ENCODE measurements around the gene SPDYE17.
A peak's percentile ranks its signal among the peaks of the same experiment; 100 is the strongest.
"Not testable (repeated sequence)": the region's sequence is repeated elsewhere in the genome, so short reads cannot be mapped to it uniquely, and the experiment has no call there.

Gene SPDYE17

GRCh38 chr7:76999474-77000107 is 32.6 kb downstream of the SPDYE17 start:
- not testable (repeated sequence) for DNase-seq (ENCODE audit: low read depth); H3K4me3 ChIP-seq (ENCODE audit: low read depth, low read length)

- peak; percentile 31 for DNase-seq (ENCODE audit: low read depth)
- H3K4me3 ChIP-seq (ENCODE audit: low read depth, low read length): not testable (repeated sequence)
These were observed 33.3 kb downstream of the SPDYE17 start for GRCh38 chr7:76998764-76999450.

GRCh38 chr7:76998285-76998589 is 33.9 kb downstream of the SPDYE17 start:
- DNase-seq (ENCODE audit: low read depth): no peak
- TF ChIP-seq, protein P1, sequence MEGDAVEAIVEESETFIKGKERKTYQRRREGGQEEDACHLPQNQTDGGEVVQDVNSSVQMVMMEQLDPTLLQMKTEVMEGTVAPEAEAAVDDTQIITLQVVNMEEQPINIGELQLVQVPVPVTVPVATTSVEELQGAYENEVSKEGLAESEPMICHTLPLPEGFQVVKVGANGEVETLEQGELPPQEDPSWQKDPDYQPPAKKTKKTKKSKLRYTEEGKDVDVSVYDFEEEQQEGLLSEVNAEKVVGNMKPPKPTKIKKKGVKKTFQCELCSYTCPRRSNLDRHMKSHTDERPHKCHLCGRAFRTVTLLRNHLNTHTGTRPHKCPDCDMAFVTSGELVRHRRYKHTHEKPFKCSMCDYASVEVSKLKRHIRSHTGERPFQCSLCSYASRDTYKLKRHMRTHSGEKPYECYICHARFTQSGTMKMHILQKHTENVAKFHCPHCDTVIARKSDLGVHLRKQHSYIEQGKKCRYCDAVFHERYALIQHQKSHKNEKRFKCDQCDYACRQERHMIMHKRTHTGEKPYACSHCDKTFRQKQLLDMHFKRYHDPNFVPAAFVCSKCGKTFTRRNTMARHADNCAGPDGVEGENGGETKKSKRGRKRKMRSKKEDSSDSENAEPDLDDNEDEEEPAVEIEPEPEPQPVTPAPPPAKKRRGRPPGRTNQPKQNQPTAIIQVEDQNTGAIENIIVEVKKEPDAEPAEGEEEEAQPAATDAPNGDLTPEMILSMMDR (IDR thresholded peaks at IDR 0.05; ENCODE audit: insufficient read depth, low read depth, low read length, missing control alignments): no peak

GRCh38 chr7:76997381-76998284 is 34.5 kb downstream of the SPDYE17 start:
- no peak overlapping the region for H3K4me3 ChIP-seq (ENCODE audit: low read depth, low read length)
- no peak for DNase-seq (ENCODE audit: low read depth)
- TF ChIP-seq, protein P1 (IDR thresholded peaks at IDR 0.05; ENCODE audit: insufficient read depth, low read depth, low read length, missing control alignments): no peak

More at GRCh38 chr7:76998285-76998589, 33.9 kb downstream of the SPDYE17 start:
- H3K4me3 ChIP-seq (ENCODE audit: low read depth, low read length): no peak overlapping the region

DNA sequence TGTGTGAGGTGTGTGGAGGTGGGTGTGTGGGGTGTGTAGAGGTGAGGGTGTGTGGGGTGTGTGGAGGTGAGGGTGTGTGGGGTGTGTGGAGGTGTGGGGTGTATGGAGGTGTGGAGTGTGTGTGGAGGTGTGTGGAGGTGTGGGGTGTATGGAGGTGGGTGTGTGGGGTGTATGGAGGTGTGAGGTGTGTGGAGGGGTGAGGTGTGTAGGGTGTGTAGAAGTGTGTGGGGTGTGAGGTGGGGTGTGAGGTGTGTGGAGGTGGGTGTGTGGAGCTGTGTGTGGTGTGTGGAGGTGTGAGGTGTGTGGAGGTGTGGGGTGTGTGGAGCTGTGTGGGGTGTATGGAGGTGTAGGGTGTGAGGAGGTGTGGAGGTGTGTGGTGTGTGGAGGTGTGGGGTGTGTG is 35.2 kb downstream of the SPDYE17 start:
- not testable (repeated sequence) for H3K4me3 ChIP-seq (ENCODE audit: low read depth, low read length); DNase-seq (ENCODE audit: low read depth)

DNA sequence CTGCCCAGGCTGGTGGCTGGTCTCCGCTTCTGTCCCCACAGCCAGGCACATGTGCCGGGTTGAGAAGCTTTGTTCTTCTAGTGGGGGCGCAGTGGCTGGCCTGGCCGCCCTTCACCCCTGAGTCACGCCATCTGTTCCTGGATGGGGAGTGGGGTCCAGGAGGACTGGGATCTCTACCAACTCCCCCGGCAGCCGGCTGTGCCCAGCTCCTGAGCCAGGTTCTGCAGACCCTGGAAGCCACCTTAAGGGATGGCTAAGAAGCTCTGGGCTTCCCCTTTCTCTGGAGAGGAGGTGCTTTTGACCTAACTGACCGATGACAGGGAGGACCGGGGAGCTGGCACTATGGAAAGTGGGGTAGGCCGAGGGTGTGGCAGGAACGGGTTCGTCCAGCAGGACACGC is 37.9 kb downstream of the SPDYE17 start:
- not testable (repeated sequence) for H3K4me3 ChIP-seq (ENCODE audit: low read depth, low read length); DNase-seq (ENCODE audit: low read depth)

- DNase-seq (ENCODE audit: low read depth); H3K4me3 ChIP-seq (ENCODE audit: low read depth, low read length): not testable (repeated sequence)
These were observed 38.3 kb downstream of the SPDYE17 start for GRCh38 chr7:76993831-76994230.

DNA sequence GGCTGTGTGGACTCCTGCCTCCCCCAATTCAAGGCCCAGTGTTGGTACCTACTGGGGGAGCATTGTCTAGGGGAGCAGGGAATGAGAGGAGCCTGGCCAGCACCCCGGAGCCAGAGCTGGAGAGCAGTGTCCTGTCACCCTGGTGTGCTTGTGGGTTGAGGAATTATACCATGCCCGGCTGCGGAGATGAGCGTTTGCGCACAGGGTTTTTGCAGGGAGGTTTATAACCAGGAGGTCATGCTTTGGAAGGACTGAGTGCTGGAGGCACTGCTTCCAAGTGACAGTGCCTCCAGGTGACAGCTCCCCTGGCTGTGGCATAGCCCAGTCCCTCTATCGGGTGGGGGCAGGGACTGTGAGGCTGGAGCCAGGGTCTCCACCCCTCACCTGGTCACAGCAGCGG is 39.3 kb downstream of the SPDYE17 start:
- H3K4me3 ChIP-seq (ENCODE audit: low read depth, low read length); DNase-seq (ENCODE audit: low read depth): not testable (repeated sequence)

GRCh38 chr7:76992204-76992603 is 40.0 kb downstream of the SPDYE17 start:
- H3K4me3 ChIP-seq (ENCODE audit: low read depth, low read length); DNase-seq (ENCODE audit: low read depth): not testable (repeated sequence)

DNA sequence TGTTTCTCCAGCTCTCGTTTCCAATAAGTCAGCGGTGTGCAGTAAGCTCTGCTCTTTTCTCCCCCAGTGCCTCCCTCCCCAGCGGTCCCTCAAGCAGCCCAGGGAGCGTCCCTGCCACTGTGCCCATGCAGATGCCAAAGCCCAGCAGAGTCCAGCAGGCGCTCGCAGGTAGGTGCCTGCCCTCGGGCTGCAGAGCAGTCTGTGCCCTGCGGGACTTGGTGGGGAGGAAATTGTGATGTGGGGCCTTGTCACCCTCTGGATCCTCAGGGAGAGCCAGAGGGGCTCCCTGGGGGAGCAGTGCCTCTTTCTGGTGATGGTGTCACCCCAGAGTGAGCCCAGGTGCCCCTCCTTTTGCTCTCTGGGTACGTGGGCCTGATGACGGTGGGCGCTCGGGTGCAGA is 42.0 kb downstream of the SPDYE17 start:
- DNase-seq (ENCODE audit: low read depth); H3K4me3 ChIP-seq (ENCODE audit: low read depth, low read length): not testable (repeated sequence)

DNA sequence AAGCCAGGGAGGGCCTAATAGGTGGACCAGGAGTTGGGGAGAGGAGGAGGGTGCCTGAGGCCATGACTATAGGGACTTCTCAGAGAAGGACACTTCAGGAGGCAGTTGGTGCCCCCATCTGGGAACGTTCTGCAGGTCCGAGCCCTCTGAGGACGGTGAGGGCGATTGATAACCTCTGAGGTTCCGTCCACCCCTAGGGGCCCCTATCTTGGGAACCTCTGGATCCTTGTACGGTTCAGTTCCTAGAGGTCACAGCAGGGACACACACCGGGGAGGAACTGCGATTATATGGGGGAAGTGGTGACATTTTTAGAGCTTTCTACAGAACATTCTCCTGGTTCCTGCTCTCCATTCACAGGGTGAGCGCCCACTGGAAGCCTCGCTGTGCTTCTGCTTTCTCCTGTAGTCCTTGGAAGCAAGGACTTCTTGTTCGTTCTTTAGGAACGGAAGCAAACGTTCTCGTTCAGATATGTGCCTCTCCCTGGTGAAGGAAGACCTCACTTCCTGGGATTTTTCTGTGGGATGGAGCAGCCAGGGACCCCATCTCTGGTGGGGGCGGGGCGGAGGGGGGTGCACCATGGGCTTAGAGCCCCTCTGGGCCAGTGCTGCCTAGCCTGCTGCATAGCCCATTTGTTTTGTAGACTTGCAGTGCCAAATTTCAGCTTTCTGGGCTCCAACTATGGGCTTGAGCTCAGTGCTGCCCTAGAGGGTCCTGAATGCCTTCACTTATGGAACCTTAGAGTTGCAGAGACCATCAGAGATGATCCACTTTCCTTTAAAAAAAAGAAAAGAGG is 46.0 kb downstream of the SPDYE17 start:
- H3K4me3 ChIP-seq (ENCODE audit: low read depth, low read length); DNase-seq (ENCODE audit: low read depth): not testable (repeated sequence)

- not testable (repeated sequence) for DNase-seq (ENCODE audit: low read depth); H3K4me3 ChIP-seq (ENCODE audit: low read depth, low read length)
These were observed 47.4 kb downstream of the SPDYE17 start for GRCh38 chr7:76984784-76985136.

- DNase-seq (ENCODE audit: low read depth); H3K4me3 ChIP-seq (ENCODE audit: low read depth, low read length): not testable (repeated sequence)
These were observed 48.0 kb downstream of the SPDYE17 start for GRCh38 chr7:76983937-76984783.

- DNase-seq (ENCODE audit: low read depth); H3K4me3 ChIP-seq (ENCODE audit: low read depth, low read length): not testable (repeated sequence)
These were observed 48.8 kb downstream of the SPDYE17 start for GRCh38 chr7:76983333-76983732.

GRCh38 chr7:76982501-76982900 is 49.7 kb downstream of the SPDYE17 start:
- not testable (repeated sequence) for DNase-seq (ENCODE audit: low read depth); H3K4me3 ChIP-seq (ENCODE audit: low read depth, low read length)
